GM20000 (cell line): ENCODE results near the gene TRAPPC5.

Experiments
- DNase-seq: peaks from one replicate; pipeline ENCODE4 v3.0.0; 2012; ENCODE audit warnings: low spot score
- TF ChIP-seq, protein P1 (sequence below): IDR thresholded peaks from 2 replicates; pipeline ENCODE4 v1.5.1; 2012; ENCODE audit warnings: mild to moderate bottlenecking, control low read depth; ENCODE audit errors: extremely low read depth, missing control alignments

Gene TRAPPC5

DNA sequence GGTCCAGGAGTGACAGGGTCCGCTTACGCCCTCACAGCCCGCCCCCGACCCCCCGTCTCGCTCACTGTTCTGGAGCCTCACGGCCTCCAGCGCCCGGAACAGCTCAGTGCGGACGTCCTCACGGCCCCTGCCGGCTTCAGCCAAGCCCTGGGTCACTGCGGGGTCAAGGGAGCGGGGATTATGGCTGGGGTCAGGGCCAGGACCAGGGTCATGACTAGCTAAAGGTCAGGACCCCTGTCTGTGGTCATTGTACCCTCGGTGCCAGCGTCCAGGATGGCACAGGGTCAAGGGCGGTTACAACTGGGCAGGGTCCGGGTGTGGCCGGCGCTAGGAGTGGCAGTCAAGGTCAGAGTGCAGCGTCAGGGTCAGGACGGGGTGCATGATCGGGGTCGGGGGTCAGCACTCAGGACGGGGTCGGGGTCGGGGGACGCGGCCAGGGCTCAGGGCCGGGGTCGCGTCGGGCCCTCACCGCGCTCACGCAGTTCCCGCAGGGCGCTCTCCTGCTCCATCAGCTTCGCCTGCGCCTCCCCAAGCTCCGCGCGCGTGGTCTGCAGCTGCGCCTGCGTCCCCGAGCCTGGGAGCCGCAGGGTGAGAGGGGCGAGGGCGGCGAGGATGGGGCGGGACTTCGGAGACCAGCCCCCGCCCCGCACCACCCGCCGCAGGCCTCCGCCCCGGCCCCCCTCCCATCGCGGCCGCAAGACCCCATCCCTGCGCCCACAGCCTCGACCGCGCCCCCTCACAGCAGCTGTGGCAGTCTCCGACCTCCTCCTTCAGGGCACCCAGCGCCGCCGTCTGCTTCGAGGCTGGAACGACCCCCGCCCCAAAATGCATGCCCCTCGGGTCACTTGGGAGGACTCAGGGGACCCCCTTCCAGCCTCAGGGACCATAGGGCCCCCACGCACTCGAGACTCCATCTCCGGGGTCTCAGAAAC, 49.9 kb downstream of the TRAPPC5 start:
- DNase-seq, result no peak
- TF ChIP-seq, protein P1, sequence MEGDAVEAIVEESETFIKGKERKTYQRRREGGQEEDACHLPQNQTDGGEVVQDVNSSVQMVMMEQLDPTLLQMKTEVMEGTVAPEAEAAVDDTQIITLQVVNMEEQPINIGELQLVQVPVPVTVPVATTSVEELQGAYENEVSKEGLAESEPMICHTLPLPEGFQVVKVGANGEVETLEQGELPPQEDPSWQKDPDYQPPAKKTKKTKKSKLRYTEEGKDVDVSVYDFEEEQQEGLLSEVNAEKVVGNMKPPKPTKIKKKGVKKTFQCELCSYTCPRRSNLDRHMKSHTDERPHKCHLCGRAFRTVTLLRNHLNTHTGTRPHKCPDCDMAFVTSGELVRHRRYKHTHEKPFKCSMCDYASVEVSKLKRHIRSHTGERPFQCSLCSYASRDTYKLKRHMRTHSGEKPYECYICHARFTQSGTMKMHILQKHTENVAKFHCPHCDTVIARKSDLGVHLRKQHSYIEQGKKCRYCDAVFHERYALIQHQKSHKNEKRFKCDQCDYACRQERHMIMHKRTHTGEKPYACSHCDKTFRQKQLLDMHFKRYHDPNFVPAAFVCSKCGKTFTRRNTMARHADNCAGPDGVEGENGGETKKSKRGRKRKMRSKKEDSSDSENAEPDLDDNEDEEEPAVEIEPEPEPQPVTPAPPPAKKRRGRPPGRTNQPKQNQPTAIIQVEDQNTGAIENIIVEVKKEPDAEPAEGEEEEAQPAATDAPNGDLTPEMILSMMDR, result no peak

DNA sequence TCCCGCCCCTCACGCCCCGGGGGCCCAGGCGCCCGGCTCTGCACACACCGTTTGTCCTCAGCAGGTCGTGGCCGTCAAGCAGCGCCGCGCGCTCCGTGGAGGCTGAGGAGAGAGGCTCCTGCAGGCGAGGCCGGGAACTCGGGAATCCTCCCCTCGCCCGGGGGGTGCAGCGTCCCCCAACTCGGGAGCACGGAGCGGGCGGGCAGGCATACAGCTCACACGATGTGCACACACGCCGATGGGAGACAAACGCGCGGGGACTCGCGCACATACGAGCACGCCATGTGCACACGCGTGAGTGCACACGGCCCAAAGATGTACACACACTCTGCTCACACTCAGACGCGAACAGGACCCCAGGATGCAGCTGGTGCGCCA, 50.6 kb downstream of the TRAPPC5 start:
- TF ChIP-seq, protein P1, result no peak
- no peak for DNase-seq

DNA sequence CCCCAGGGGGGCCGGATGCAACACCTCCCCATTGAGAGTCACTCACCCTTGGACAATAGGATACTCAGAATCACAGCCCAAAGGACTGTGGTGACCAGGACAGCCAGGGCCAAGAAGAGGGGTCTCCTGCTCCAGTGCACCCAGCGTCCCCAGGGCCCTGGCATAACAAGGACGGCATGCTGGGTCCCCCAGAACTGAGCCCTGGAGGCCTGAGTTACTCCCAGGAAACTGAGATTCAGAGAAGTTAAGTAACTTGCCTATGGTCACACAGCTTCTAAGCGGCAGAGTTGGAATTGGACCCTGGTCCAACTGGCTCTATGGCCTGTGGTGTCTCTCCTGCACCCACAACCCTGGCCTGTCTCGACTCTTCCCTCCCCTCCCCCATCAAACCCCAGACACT, 51.0 kb downstream of the TRAPPC5 start:
- TF ChIP-seq, protein P1, result no peak
- no peak for DNase-seq

DNA sequence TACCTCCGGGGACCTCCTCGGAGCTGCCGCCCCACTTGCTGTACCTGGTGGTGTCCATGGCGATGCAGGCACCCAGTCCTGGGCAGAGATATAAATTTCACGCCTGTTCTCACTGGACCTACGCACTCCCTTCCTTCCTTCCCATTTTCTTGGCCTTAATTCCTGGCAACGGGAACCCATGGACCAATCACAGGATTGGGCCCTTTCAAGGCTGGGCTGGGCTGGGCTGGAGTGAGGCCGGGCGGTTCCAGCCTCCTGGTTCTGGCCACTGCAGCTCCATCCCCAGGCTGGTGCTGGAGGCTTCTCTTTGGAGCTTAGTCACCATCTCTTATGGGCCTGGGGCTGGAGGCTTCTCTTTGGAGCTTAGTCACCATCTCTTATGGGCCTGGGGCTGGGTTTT, 51.4 kb downstream of the TRAPPC5 start, which contains the start of gene CLEC4G:
Gene CLEC4G, minus strand, starts transcription at position 66 of the 400 bp plus-strand sequence. Its CDS starts 8 bp downstream, at position 58.
- TF ChIP-seq, protein P1, result no peak
- DNase-seq, result no peak

DNA sequence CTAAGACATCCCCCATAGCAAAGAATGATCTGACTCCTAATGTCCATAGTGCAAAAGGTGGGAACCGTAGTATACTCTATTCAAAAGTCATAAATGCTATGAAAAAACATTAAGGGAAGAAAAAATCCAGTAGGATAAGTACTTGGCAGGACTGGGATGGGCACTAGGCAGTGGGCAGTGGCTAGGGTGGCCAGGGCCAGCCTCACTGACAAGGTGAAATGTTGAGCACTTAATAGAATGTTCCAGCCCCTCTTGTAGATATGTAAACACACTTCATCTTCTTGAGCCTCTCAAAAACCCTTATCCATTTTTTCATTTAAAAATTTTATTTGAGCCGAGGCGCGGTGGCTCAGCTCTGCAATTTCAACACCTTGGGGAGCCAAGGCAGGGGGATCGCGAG, 52.7 kb downstream of the TRAPPC5 start:
- TF ChIP-seq, protein P1, result no peak
- DNase-seq, result no peak

DNA sequence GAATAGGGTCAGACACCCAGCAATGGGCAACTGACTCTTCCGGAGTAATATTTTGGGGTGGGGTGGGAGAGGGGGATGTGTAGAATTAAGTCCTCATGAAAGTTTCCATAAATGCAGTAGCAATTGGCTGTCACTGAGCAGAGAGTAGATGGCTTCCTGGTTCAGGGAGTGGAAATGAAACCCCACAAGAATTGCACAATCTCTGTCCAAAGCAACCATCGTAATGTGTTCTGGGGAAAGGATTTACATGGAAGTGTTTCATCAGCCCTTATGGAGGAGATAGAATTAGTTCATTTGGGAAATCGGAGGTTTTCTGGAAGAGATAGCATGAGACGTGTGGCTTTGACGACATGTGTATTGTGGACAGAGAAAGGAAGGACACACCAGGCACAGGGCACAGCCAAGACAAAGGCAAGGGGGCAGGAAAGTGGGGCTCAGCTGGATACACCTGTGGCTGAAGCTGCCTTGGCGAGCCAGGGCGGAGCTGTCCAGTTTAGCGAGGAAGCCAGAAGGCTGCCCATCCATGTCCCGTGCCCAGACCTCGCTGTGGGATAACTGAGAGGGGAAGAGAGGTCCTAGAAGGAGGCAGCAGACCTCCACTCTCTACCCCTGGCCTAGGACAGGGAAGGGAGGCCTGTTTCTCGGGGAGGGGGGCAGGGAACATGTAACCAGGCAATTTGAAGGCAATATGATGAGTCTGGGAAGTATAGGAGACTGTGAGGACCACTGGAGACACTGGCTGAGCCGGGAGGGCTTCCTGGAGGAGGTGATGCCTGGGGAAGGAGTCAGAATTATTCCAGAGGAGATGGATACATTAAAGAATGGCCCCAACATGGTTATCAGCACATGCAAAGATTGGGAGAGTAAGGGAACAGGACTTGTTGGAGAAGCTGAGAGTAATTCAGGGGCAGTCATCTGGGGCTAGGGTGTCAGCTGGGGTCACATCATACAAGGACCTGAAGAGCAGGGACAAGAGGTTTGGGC, 53.9 kb downstream of the TRAPPC5 start:
- TF ChIP-seq, protein P1, result no peak
- DNase-seq, result no peak

DNA sequence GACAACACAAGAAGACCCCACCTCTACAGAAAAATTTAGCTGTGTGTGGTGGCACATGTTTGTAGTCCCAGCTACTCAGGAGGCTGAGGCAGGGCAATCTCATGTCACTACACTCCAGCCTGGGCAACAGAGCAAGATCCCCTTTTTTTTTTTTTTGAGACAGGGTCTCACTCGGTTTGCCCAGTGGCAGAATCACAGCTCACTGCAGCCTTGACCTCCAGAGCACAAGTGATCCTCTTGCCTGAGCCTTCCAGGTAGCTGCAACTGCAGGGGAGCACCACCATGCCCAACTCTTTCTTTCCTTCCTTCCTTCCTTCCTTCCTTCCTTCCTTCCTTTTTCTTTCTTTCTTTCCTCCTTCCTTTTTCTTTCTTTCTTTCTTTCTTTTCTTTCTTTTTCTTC, 55.5 kb downstream of the TRAPPC5 start:
- TF ChIP-seq, protein P1, result no peak
- DNase-seq, result no peak
